HepG2 (cell line): Measurements from ENCODE around the gene IGFLR1. TPM values are rescaled to one million over a fixed set of nuclear protein-coding genes. Genes with fewer than 3 reads are reported as not detected.

ENCODE experiments used
- ATAC-seq: fragments of 200-7000 bp; cut with Tn5 transposase; 3 replicates; pipeline ENCODE4 v1.9.1; 2020; ENCODE audit warnings: mild to moderate bottlenecking, moderate library complexity
- BruUV-seq: library from RNA; stranded (reverse); fragments of 400-500 nt; replicated peaks from 2 replicates; lab custom pipeline; 2021; lab: Mats Ljungman, UMichigan
- CTCF ChIA-PET: fragments of 300-600 bp; formaldehyde crosslinking; extraction: SDS; loops from one replicate; lab custom pipeline; 2021; ENCODE audit warnings: low total read pairs, inconsistent platforms, low intra/inter-chr PET ratio; lab: Yijun Ruan, JAX
- POLR2A ChIA-PET: fragments of 350-600 bp; sonication (Branson Sonifier 250); formaldehyde crosslinking; loops from one replicate; lab custom pipeline; 2020; ENCODE audit warnings: antibody characterized with exemption, inconsistent platforms; lab: Yijun Ruan, JAX
- DNase-seq: peaks from one replicate; pipeline ENCODE4 v3.0.0-alpha.2; 2015; ENCODE audit warnings: low spot score
- FAIRE-seq: peaks from 3 replicates; lab custom pipeline; 2011; peaks lifted over from hg19 to GRCh38; lab: Jason Lieb, UNC
- H2AFZ ChIP-seq: one replicate; pipeline ENCODE4 v1.6.1; 2011; ENCODE audit warnings: low read length, inconsistent platforms
- H3K27ac ChIP-seq: fragments of 300-600 bp; 3 replicates; pipeline ENCODE4 v1.8.0; 2011; ENCODE audit warnings: mixed run types, mild to moderate bottlenecking, mixed read lengths, low read length, inconsistent platforms; ENCODE audit not compliant: insufficient read depth; ENCODE audit errors: extremely low read length
- H3K27me3 ChIP-seq, 2 experiments: fragments of 200-600 bp in 1 of 2; 2 replicates in 1 of 2; 3 replicates in 1 of 2; pipeline versions ENCODE4 v1.6.0 to v1.8.0; 2011; ENCODE audit warnings: low read length in 2 of 2, mild to moderate bottlenecking in 2 of 2, moderate library complexity in 2 of 2, inconsistent platforms in 1 of 2; ENCODE audit not compliant: insufficient read depth in 2 of 2, control insufficient read depth in 1 of 2
- H3K36me3 ChIP-seq, 2 experiments: fragments of 200-600 bp in 1 of 2; replicated peaks in 1 of 2; 2 replicates in 1 of 2; 3 replicates in 1 of 2; pipeline versions ENCODE4 v1.5.1 to v1.8.0; 2011; ENCODE audit warnings: low read length in 2 of 2, inconsistent platforms in 1 of 2; ENCODE audit not compliant: insufficient read depth in 2 of 2, control insufficient read depth in 1 of 2
- H3K4me1 ChIP-seq: 2 replicates; pipeline ENCODE4 v1.5.1; 2012; ENCODE audit warnings: low read length, inconsistent platforms; ENCODE audit not compliant: insufficient read depth
- H3K4me2 ChIP-seq: 2 replicates; pipeline ENCODE4 v1.6.0; 2011; ENCODE audit warnings: low read depth, low read length, inconsistent platforms
- H3K4me3 ChIP-seq, 3 experiments: fragments of 200-600 bp in 1 of 3; sonication (generic), shearing (Covaris generic) in 1 of 3; replicated peaks in 1 of 3; 2 replicates each; pipeline ENCODE4 v1.5.1; 2011 to 2016; ENCODE audit warnings: low read length in 3 of 3, inconsistent platforms in 2 of 3, low read depth in 2 of 3, mild to moderate bottlenecking in 2 of 3, control low read depth in 1 of 3, mixed read lengths in 1 of 3; ENCODE audit not compliant: insufficient read depth in 1 of 3
- H3K79me2 ChIP-seq: one replicate; pipeline ENCODE4 v1.6.1; 2011; ENCODE audit warnings: low read length, inconsistent platforms; ENCODE audit not compliant: insufficient read depth
- H3K9ac ChIP-seq: 2 replicates; pipeline ENCODE4 v1.6.0; 2011; ENCODE audit warnings: mild to moderate bottlenecking, low read depth, low read length, inconsistent platforms; ENCODE audit not compliant: insufficient read depth
- H3K9me3 ChIP-seq: 2 replicates; pipeline ENCODE4 v1.5.1; 2012; ENCODE audit warnings: mild to moderate bottlenecking, low read length
- H4K20me1 ChIP-seq: 2 replicates; pipeline ENCODE4 v1.6.0; 2011; ENCODE audit warnings: inconsistent platforms, mild to moderate bottlenecking, low read length, moderate library complexity; ENCODE audit not compliant: insufficient read depth
- ATF3 ChIP-seq: sonication (generic); formaldehyde crosslinking; IDR thresholded peaks from 2 replicates; pipeline ENCODE4 v1.4.0; 2020; ENCODE audit warnings: missing genetic modification reagents
- ELF3 ChIP-seq: IDR thresholded peaks from 2 replicates; pipeline ENCODE4 v1.6.1; 2016; ENCODE audit warnings: missing genetic modification reagents, missing compliant biosample characterization
- ETV5 ChIP-seq: IDR thresholded peaks from 2 replicates; pipeline ENCODE4 v1.6.1; 2018; ENCODE audit warnings: missing biosample characterization, missing genetic modification reagents, inconsistent platforms, borderline replicate concordance
- GATAD2A ChIP-seq: IDR thresholded peaks from 2 replicates; pipeline ENCODE4 v1.6.1; 2016
- HNRNPLL ChIP-seq: fragments of 200-400 bp; formaldehyde crosslinking; IDR thresholded peaks from 2 replicates; pipeline ENCODE4 v1.6.1; 2017; ENCODE audit warnings: mild to moderate bottlenecking, low read depth, low read length; ENCODE audit not compliant: poor library complexity, severe bottlenecking
- KLF6 ChIP-seq: IDR thresholded peaks from 2 replicates; pipeline ENCODE4 v1.8.0; 2016; ENCODE audit warnings: missing biosample characterization, missing genetic modification reagents
- KMT2B ChIP-seq: IDR thresholded peaks from 2 replicates; pipeline ENCODE4 v1.6.1; 2016; ENCODE audit warnings: missing genetic modification reagents, missing compliant biosample characterization
- NR2F6 ChIP-seq, 2 experiments: IDR thresholded peaks; 2 replicates each; pipeline ENCODE4 v1.6.1; 2016; ENCODE audit warnings: antibody characterized with exemption in 1 of 2, mild to moderate bottlenecking in 1 of 2
- SATB2 ChIP-seq: sonication (generic); formaldehyde crosslinking; IDR thresholded peaks from 2 replicates; pipeline ENCODE4 v1.5.0; 2020; ENCODE audit warnings: missing genetic modification reagents
- ZNF556 ChIP-seq: sonication (generic); formaldehyde crosslinking; IDR thresholded peaks from 2 replicates; pipeline ENCODE4 v1.4.0; 2020; ENCODE audit warnings: mild to moderate bottlenecking, missing genetic modification reagents, borderline replicate concordance
- ZNF609 ChIP-seq: sonication (generic); formaldehyde crosslinking; IDR thresholded peaks from 2 replicates; pipeline ENCODE4 v1.4.0; 2020; ENCODE audit warnings: mild to moderate bottlenecking, missing genetic modification reagents, borderline replicate concordance
- ZNF720 ChIP-seq: sonication (generic); formaldehyde crosslinking; IDR thresholded peaks from 2 replicates; pipeline ENCODE4 v1.4.0; 2020; ENCODE audit warnings: missing genetic modification reagents
- ZNF761 ChIP-seq: sonication (generic); formaldehyde crosslinking; conservative IDR thresholded peaks from 2 replicates; pipeline ENCODE4 v1.4.0; 2020; ENCODE audit warnings: mild to moderate bottlenecking, missing genetic modification reagents
- ZNF770 ChIP-seq: sonication (generic); formaldehyde crosslinking; IDR thresholded peaks from 2 replicates; pipeline ENCODE4 v1.5.0; 2020; ENCODE audit warnings: mild to moderate bottlenecking, missing genetic modification reagents
- WGBS: methylation state at CpG from one replicate; pipeline ENCODE4 v1.1.6; 2017; ENCODE audit warnings: low lambda C conversion rate; 5-methylcytosine and 5-hydroxymethylcytosine counted together
- in situ Hi-C: cut with HindIII; loops from 2 replicates; pipeline ENCODE4 v1.10.0; 2017; ENCODE audit warnings: low pct_unique_long_range_greater_than_20kb; ENCODE audit not compliant: extremely low pct_ligation_motif_present
- intact Hi-C: fragments of 100-400 bp; cut with micrococcal nuclease; formaldehyde crosslinking; loops from one replicate; pipeline ENCODE4 v1.10.0; 2022; ENCODE audit not compliant: unreplicated experiment
- polyA plus RNA-seq, 8 experiments: library from polyadenylated mRNA; depleted of rRNA in 3 of 8; stranded (reverse) in 7 of 8; unstranded in 1 of 8; fragments of >200 nt; fragmentation: Illumina TruSeq in 4 of 8; extraction: Trizol in 4 of 8; gene quantifications; 2 replicates each; pipeline versions ENCODE4 v1.2.1 to v1.2.3, GENCODE V29; 2011 to 2016; ENCODE audit warnings: low read depth in 4 of 8, missing spikeins in 1 of 8, mixed read lengths in 1 of 8; ENCODE audit not compliant: insufficient read depth in 1 of 8
- total RNA-seq, 5 experiments: library from RNA; depleted of rRNA; stranded (reverse); fragments of >200 nt; fragmentation: Illumina TruSeq; extraction: Trizol; gene quantifications; 2 replicates each; pipeline ENCODE4 v1.2.3, GENCODE V29; 2016; ENCODE audit warnings: low read depth in 1 of 5

The IGFLR1 gene
- total and polyA plus RNA-seq, 2 of the 13 experiments (the other 11 are each of a cell fraction or from before 2014, with no cell fraction given), result 5.4 to 8.9 TPM

- TF ChIP-seq KMT2B (CRISPR knock-in tag), result 0 out of 2 replicates have a peak, but pooled peaks have one; percentile 8
Measured at GRCh38 chr19:35702223-35703012, 39.8 kb downstream of the IGFLR1 start (continued).

- peak; percentile 66 for FAIRE-seq
- Histone ChIP-seq H3K27ac (peak overlapping the region; percentile 59), H2AFZ (no peak overlapping the region), H3K9ac (no peak overlapping the region), H3K4me1 (peaks cover 35% of the 10 kb centered on the region), H4K20me1 (no peaks in the 10 kb centered on the region), H3K79me2 (no peaks in the 10 kb centered on the region), H3K36me3 (no peaks in the 10 kb centered on the region), H3K4me3 (no peak overlapping the region), H3K9me3 (no peaks in the 10 kb centered on the region), H3K4me2 (peak overlapping the region; percentile 62), H3K27me3 (no peaks in the 10 kb centered on the region)
- 12% methylated on average over 4 of the region's 4 CpGs for WGBS
- peak; percentile 59 for ATAC-seq
- BruUV-seq, result no TSS peak
- POLR2A ChIA-PET, result interaction anchor here (1.3 kb wide), 1 partner anchor 44 kb away, joined by 4 read pairs; no protein-coding TSS in a partner anchor
- intact Hi-C loops (loop anchor here (10.0 kb wide), 2 partner anchors 48 to 118 kb away; partner anchors contain the start of genes IGFLR1, LIN37, PRODH2 and PSENEN), in situ Hi-C loops (loop anchor here (10.0 kb wide), 1 partner anchor 118 kb away; the partner anchor contains the start of gene PRODH2)
- CTCF ChIA-PET, result interaction anchor here (6.1 kb wide), 1 partner anchor 20 kb away, joined by 201 read pairs; the partner anchor contains the start of gene KMT2B
- DNase-seq, result peak; percentile 79
- peak; percentile 31; the same call in 1 of the 2 replicates for TF ChIP-seq ZNF556
- TF ChIP-seq ZNF720, result no peak
- peak; percentile 56; the same call in 1 of the 2 replicates for TF ChIP-seq ETV5 (CRISPR knock-in tag)
- no peak for TF ChIP-seq HNRNPLL
- no peak for TF ChIP-seq SATB2 (CRISPR knock-in tag)
- TF ChIP-seq ELF3, result peak; percentile 57; the same call in 1 of the 2 replicates
- no peak for TF ChIP-seq ZNF761 (CRISPR knock-in tag)
- TF ChIP-seq ZNF770, result peak; percentile 43; the same call in 1 of the 2 replicates
- TF ChIP-seq ATF3 (CRISPR knock-in tag), result no peak
- 0 out of 2 replicates have a peak, but pooled peaks have one; percentile 26 for TF ChIP-seq GATAD2A
- TF ChIP-seq NR2F6 (IDR thresholded peaks at IDR 0.05), result no peak
- TF ChIP-seq NR2F6 (CRISPR knock-in tag; IDR thresholded peaks at IDR 0.05), result no peak
- TF ChIP-seq KLF6 (CRISPR knock-in tag), result no peak
- TF ChIP-seq ZNF609 (CRISPR knock-in tag), result peak; percentile 64; the same call in 1 of the 2 replicates
Measured at GRCh38 chr19:35696835-35697234, 45.4 kb downstream of the IGFLR1 start.
